Tibial nerve (tissue), 4 donors: Measurements from ENCODE around the gene NKD1.

ENCODE experiments used
- EP300 ChIP-seq, 2 donors: sonication (generic); formaldehyde crosslinking; IDR thresholded peaks; one replicate each; pipeline ENCODE4 v1.6.1; 2017; ENCODE audit warnings: antibody characterized with exemption in 2 of 2, mild to moderate bottlenecking in 1 of 2
- POLR2A ChIP-seq, 2 donors: fragments of 450-650 bp; IDR thresholded peaks; one replicate each; pipeline ENCODE4 v1.6.1; 2017; ENCODE audit warnings: antibody characterized with exemption in 2 of 2, mild to moderate bottlenecking in 2 of 2, moderate library complexity in 2 of 2
- TF ChIP-seq, protein P1 (sequence below), 5 experiments: fragments of 200-600 bp in 3 of 5; fragments of 450-650 bp in 2 of 5; sonication (generic) in 3 of 5; IDR thresholded peaks; one replicate each; pipeline ENCODE4 v1.5.1; 2016 to 2019; ENCODE audit warnings: antibody characterized with exemption in 5 of 5, mild to moderate bottlenecking in 3 of 5, moderate library complexity in 2 of 5

GRCh38 chr16:50607970-50608557, 59.9 kb downstream of the NKD1 start:
- TF ChIP-seq POLR2A (IDR thresholded peaks at IDR 0.05) = no peak
- TF ChIP-seq EP300 (IDR thresholded peaks at IDR 0.05) = no peak
- TF ChIP-seq, protein P1, sequence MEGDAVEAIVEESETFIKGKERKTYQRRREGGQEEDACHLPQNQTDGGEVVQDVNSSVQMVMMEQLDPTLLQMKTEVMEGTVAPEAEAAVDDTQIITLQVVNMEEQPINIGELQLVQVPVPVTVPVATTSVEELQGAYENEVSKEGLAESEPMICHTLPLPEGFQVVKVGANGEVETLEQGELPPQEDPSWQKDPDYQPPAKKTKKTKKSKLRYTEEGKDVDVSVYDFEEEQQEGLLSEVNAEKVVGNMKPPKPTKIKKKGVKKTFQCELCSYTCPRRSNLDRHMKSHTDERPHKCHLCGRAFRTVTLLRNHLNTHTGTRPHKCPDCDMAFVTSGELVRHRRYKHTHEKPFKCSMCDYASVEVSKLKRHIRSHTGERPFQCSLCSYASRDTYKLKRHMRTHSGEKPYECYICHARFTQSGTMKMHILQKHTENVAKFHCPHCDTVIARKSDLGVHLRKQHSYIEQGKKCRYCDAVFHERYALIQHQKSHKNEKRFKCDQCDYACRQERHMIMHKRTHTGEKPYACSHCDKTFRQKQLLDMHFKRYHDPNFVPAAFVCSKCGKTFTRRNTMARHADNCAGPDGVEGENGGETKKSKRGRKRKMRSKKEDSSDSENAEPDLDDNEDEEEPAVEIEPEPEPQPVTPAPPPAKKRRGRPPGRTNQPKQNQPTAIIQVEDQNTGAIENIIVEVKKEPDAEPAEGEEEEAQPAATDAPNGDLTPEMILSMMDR (IDR thresholded peaks at IDR 0.05) = no peak
